Subcutaneous abdominal adipose tissue (tissue), 5 donors: ENCODE data around the gene GNB4.

Experiments
- H3K27ac ChIP-seq: one replicate; pipeline ENCODE4 v1.7.0; 2013; ENCODE audit warnings: low read depth, mild to moderate bottlenecking, inconsistent platforms, low read length, moderate library complexity
- H3K27me3 ChIP-seq, 5 donors: one replicate each; pipeline ENCODE4 v1.7.0; 2013; ENCODE audit warnings: low read length in 5 of 5, inconsistent platforms in 1 of 5; ENCODE audit not compliant: control insufficient read depth in 5 of 5, insufficient read depth in 4 of 5
- H3K36me3 ChIP-seq, 5 donors: one replicate each; pipeline ENCODE4 v1.7.0; 2013; ENCODE audit warnings: low read length in 5 of 5; ENCODE audit not compliant: control insufficient read depth in 5 of 5, insufficient read depth in 5 of 5
- H3K4me1 ChIP-seq, 5 donors: one replicate each; pipeline ENCODE4 v1.7.0; 2013; ENCODE audit warnings: low read length in 5 of 5, mild to moderate bottlenecking in 3 of 5, moderate library complexity in 1 of 5; ENCODE audit not compliant: control insufficient read depth in 5 of 5, insufficient read depth in 5 of 5
- H3K4me3 ChIP-seq, 5 donors: one replicate each; pipeline ENCODE4 v1.7.0; 2013; ENCODE audit warnings: low read length in 5 of 5, low read depth in 1 of 5
- H3K9ac ChIP-seq, 5 donors: one replicate each; pipeline ENCODE4 v1.7.0; 2013; ENCODE audit warnings: low read length in 5 of 5, mild to moderate bottlenecking in 4 of 5, moderate library complexity in 3 of 5
- H3K9me3 ChIP-seq, 5 donors: one replicate each; pipeline ENCODE4 v1.7.0; 2013; ENCODE audit warnings: low read length in 5 of 5; ENCODE audit not compliant: control insufficient read depth in 5 of 5
- donor health status: healthy.
- donor health status: healthy.
- donor health status: healthy.
- donor health status: healthy.
- donor health status: healthy.

Gene GNB4

GRCh38 chr3:179463319-179463718, 12.0 kb upstream of the GNB4 start:
- no peak overlapping the region for H3K9ac ChIP-seq
- no peaks in the 10 kb centered on the region for H3K36me3 ChIP-seq
- H3K4me3 ChIP-seq: no peak overlapping the region
- H3K27ac ChIP-seq: no peak overlapping the region
- peaks cover 0 to 5% (median 0%) of the 10 kb centered on the region in 5 donors for H3K27me3 ChIP-seq
- peaks cover 0 to 8% (median 0%) of the 10 kb centered on the region in 5 donors for H3K4me1 ChIP-seq
- no peaks in the 10 kb centered on the region for H3K9me3 ChIP-seq

GRCh38 chr3:179460260-179460659, 9.0 kb upstream of the GNB4 start:
- Histone ChIP-seq H3K9me3 (no peaks in the 10 kb centered on the region), H3K27ac (no peak overlapping the region), H3K4me3 (no peak overlapping the region), H3K36me3 (no peaks in the 10 kb centered on the region), H3K4me1 (peaks cover 0 to 8% (median 0%) of the 10 kb centered on the region in 5 donors), H3K27me3 (peaks cover 0 to 5% (median 0%) of the 10 kb centered on the region in 5 donors), H3K9ac (no peak overlapping the region)

GRCh38 chr3:179455954-179456353, 4.7 kb upstream of the GNB4 start:
- H3K36me3 ChIP-seq: no peaks in the 10 kb centered on the region
- H3K9ac ChIP-seq: no peak overlapping the region
- H3K4me1 ChIP-seq: peaks cover 0 to 11% (median 9%) of the 10 kb centered on the region in 5 donors
- H3K9me3 ChIP-seq: no peaks in the 10 kb centered on the region
- peaks cover 0 to 5% (median 2%) of the 10 kb centered on the region in 5 donors for H3K27me3 ChIP-seq
- H3K4me3 ChIP-seq: no peak overlapping the region
- H3K27ac ChIP-seq: no peak overlapping the region

- Histone ChIP-seq H3K36me3 (no peaks in the 10 kb centered on the region), H3K4me3 (no peak overlapping the region), H3K9ac (no peak overlapping the region), H3K9me3 (no peaks in the 10 kb centered on the region), H3K27ac (no peak overlapping the region), H3K4me1 (peaks cover 0 to 18% (median 16%) of the 10 kb centered on the region in 5 donors), H3K27me3 (peaks cover 0 to 5% (median 2%) of the 10 kb centered on the region in 5 donors)
These were observed 3.6 kb upstream of the GNB4 start for GRCh38 chr3:179454887-179455286.

GRCh38 chr3:179453967-179454366, 2.7 kb upstream of the GNB4 start:
- Histone ChIP-seq H3K4me3 (no peak overlapping the region), H3K36me3 (no peaks in the 10 kb centered on the region), H3K27me3 (peaks cover 0 to 4% (median 2%) of the 10 kb centered on the region in 5 donors), H3K9me3 (no peaks in the 10 kb centered on the region), H3K9ac (no peak overlapping the region), H3K4me1 (peaks cover 0 to 27% (median 24%) of the 10 kb centered on the region in 5 donors), H3K27ac (no peak overlapping the region)

GRCh38 chr3:179452872-179453271, 1.6 kb upstream of the GNB4 start:
- no peak overlapping the region for H3K4me3 ChIP-seq
- H3K4me1 ChIP-seq: peaks cover 0 to 29% (median 24%) of the 10 kb centered on the region in 5 donors
- H3K27ac ChIP-seq: peak overlapping the region; percentile 58
- no peak overlapping the region for H3K9ac ChIP-seq
- peaks cover 0 to 4% (median 0%) of the 10 kb centered on the region in 5 donors for H3K27me3 ChIP-seq
- no peaks in the 10 kb centered on the region for H3K9me3 ChIP-seq
- no peaks in the 10 kb centered on the region for H3K36me3 ChIP-seq

GRCh38 chr3:179452176-179452564, 900 bp upstream of the GNB4 start:
- H3K36me3 ChIP-seq: no peaks in the 10 kb centered on the region
- peak overlapping the region; percentile 58 for H3K27ac ChIP-seq
- H3K4me3 ChIP-seq: peak overlapping the region; percentile 76 to 85 (median 80)
- H3K27me3 ChIP-seq: peaks cover 0 to 4% (median 0%) of the 10 kb centered on the region in 5 donors
- peak overlapping the region in 2 of 5 donors; percentile 56 to 68 for H3K9ac ChIP-seq
- H3K9me3 ChIP-seq: no peaks in the 10 kb centered on the region
- H3K4me1 ChIP-seq: peaks cover 0 to 29% (median 24%) of the 10 kb centered on the region in 5 donors

- Histone ChIP-seq H3K4me1 (peaks cover 0 to 35% (median 30%) of the 10 kb centered on the region in 5 donors), H3K9ac (peak overlapping the region; percentile 38 to 85 (median 68))
These were observed 387 bp downstream of the GNB4 start for GRCh38 chr3:179450901-179451264.

GRCh38 chr3:179450261-179450701, 989 bp downstream of the GNB4 start:
- Histone ChIP-seq H3K27me3 (peaks cover 0 to 4% (median 0%) of the 10 kb centered on the region in 5 donors), H3K9me3 (no peaks in the 10 kb centered on the region), H3K9ac (peak overlapping the region; percentile 14 to 85 (median 39)), H3K36me3 (no peaks in the 10 kb centered on the region), H3K27ac (peak overlapping the region; percentile 73), H3K4me1 (peaks cover 0 to 35% (median 30%) of the 10 kb centered on the region in 5 donors), H3K4me3 (peak overlapping the region; percentile 73 to 85 (median 80))

More at GRCh38 chr3:179450901-179451264, 387 bp downstream of the GNB4 start:
- H3K9me3 ChIP-seq: no peaks in the 10 kb centered on the region
- peak overlapping the region; percentile 73 to 85 (median 80) for H3K4me3 ChIP-seq
- H3K27me3 ChIP-seq: peaks cover 0 to 4% (median 0%) of the 10 kb centered on the region in 5 donors
- peak overlapping the region; percentile 73 for H3K27ac ChIP-seq
- no peaks in the 10 kb centered on the region for H3K36me3 ChIP-seq

- H3K27ac ChIP-seq: peak overlapping the region; percentile 73
- no peaks in the 10 kb centered on the region for H3K9me3 ChIP-seq
- peaks cover 0 to 4% (median 0%) of the 10 kb centered on the region in 5 donors for H3K27me3 ChIP-seq
- H3K4me1 ChIP-seq: peaks cover 0 to 35% (median 30%) of the 10 kb centered on the region in 5 donors
- H3K36me3 ChIP-seq: no peaks in the 10 kb centered on the region
- peak overlapping the region in 4 of 5 donors; percentile 14 to 85 (median 58) for H3K9ac ChIP-seq
- H3K4me3 ChIP-seq: peak overlapping the region in 4 of 5 donors; percentile 80 to 85 (median 80)
These were observed 1.6 kb downstream of the GNB4 start for GRCh38 chr3:179449636-179450035.
